MM.1S (cell line): Measurements from ENCODE around the gene ATMIN.

ENCODE experiments used
- DNase-seq: peaks from one replicate; pipeline ENCODE4 v3.0.0-alpha.2; 2015
- H2AFZ ChIP-seq: fragments of 300-600 bp; sonication (generic); 2 replicates; pipeline ENCODE4 v1.6.0; 2016; ENCODE audit warnings: antibody characterized with exemption, low read length
- H3F3A ChIP-seq: fragments of 300-600 bp; sonication (generic); 2 replicates; pipeline ENCODE4 v1.6.1; 2016; ENCODE audit warnings: mild to moderate bottlenecking, antibody characterized with exemption, low read length, moderate library complexity, mixed read lengths; ENCODE audit not compliant: insufficient read depth
- H3K27ac ChIP-seq: fragments of 300-600 bp; sonication (generic); 2 replicates; pipeline ENCODE4 v1.5.1; 2016; ENCODE audit warnings: mild to moderate bottlenecking, low read length
- H3K27me3 ChIP-seq: fragments of 300-600 bp; sonication (generic); replicated peaks from 2 replicates; pipeline ENCODE4 v1.6.0; 2016; ENCODE audit warnings: low read length; ENCODE audit not compliant: insufficient read depth
- H3K36me3 ChIP-seq: fragments of 300-600 bp; sonication (generic); replicated peaks from 2 replicates; pipeline ENCODE4 v1.6.1; 2016; ENCODE audit warnings: mild to moderate bottlenecking, low read length, mixed read lengths; ENCODE audit not compliant: insufficient read depth
- H3K4me1 ChIP-seq: fragments of 300-600 bp; sonication (generic); 2 replicates; pipeline ENCODE4 v1.6.1; 2016; ENCODE audit warnings: low read length, mixed read lengths
- H3K4me2 ChIP-seq: fragments of 300-600 bp; sonication (generic); 2 replicates; pipeline ENCODE4 v1.6.0; 2016; ENCODE audit warnings: low read depth, low read length
- H3K4me3 ChIP-seq: fragments of 300-600 bp; sonication (generic); 2 replicates; pipeline ENCODE4 v1.5.1; 2016; ENCODE audit warnings: low read length, mixed read lengths
- H3K79me2 ChIP-seq: fragments of 300-600 bp; sonication (generic); 2 replicates; pipeline ENCODE4 v1.6.1; 2016; ENCODE audit warnings: mixed run types, low read length, mixed read lengths
- H3K9ac ChIP-seq: fragments of 300-600 bp; sonication (generic); 2 replicates; pipeline ENCODE4 v1.6.1; 2016; ENCODE audit warnings: low read length, mixed read lengths
- H3K9me2 ChIP-seq: fragments of 300-600 bp; sonication (generic); replicated peaks from 2 replicates; pipeline ENCODE4 v1.6.1; 2016; ENCODE audit warnings: mild to moderate bottlenecking, low read length, mixed read lengths; ENCODE audit not compliant: insufficient read depth
- H3K9me3 ChIP-seq: fragments of 300-600 bp; sonication (generic); replicated peaks from 2 replicates; pipeline ENCODE4 v1.6.1; 2016; ENCODE audit warnings: mild to moderate bottlenecking, low read length, mixed read lengths; ENCODE audit not compliant: insufficient read depth
- H4K20me1 ChIP-seq: fragments of 300-600 bp; sonication (generic); 2 replicates; pipeline ENCODE4 v1.6.1; 2016; ENCODE audit warnings: mild to moderate bottlenecking, low read length, moderate library complexity, mixed read lengths; ENCODE audit not compliant: insufficient read depth
- EZH2 ChIP-seq: fragments of 300-600 bp; sonication (generic); optimal IDR thresholded peaks from 2 replicates; pipeline ENCODE3; 2017; ENCODE audit warnings: low read depth, mild to moderate bottlenecking, antibody characterized with exemption, low read length, mixed read lengths
- EZH2phosphoT487 ChIP-seq: fragments of 300-600 bp; sonication (generic); IDR thresholded peaks from 2 replicates; pipeline ENCODE4 v1.6.1; 2018; ENCODE audit warnings: antibody characterized with exemption, low read length
- TF ChIP-seq, protein P1 (sequence below): fragments of 300-600 bp; sonication (generic); IDR thresholded peaks from 2 replicates; pipeline ENCODE4 v1.5.1; 2016; ENCODE audit warnings: antibody characterized with exemption, low read length, mixed read lengths

The ATMIN gene

DNA sequence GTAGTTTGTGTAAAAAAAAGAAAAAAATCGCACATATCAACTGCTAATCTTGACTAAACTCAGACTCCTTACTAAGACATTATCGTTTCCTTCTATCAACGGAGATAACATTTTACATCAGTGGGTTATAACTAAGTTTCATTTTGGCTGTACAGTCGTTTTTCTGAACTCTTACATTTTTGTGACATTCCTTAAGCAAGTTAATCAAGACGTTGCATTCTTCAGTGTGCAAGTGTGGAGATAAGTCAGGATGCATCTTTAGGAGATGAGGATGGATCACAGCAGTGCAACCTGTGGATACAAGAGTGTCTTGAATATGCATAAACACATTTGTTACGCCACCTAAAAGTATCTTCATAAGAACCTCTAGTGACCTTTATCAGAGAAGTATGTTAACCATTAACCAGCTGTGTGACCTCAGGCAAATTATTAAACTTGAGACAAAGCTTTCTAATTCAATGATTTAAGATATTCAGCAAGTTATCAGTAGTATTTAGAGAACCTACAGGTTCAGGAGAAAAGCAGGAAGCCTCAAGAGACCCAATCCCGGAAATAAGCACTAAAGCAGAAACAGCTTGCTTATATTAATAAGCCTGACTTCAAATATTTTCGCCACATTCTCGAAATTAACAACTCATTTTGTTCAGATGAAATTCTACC lies 38.4 kb upstream of the ATMIN start:
- Histone ChIP-seq H3K27me3 (no peaks in the 10 kb centered on the region), H3K9me2 (no peaks in the 10 kb centered on the region), H3K4me2 (no peak overlapping the region), H3K27ac (no peak overlapping the region), H4K20me1 (no peaks in the 10 kb centered on the region), H3K9ac (no peak overlapping the region), H3K79me2 (peaks cover 92% of the 10 kb centered on the region), H3K9me3 (no peaks in the 10 kb centered on the region), H3K4me3 (no peak overlapping the region), H3F3A (no peaks in the 10 kb centered on the region), H3K4me1 (no peaks in the 10 kb centered on the region), H3K36me3 (no peaks in the 10 kb centered on the region), H2AFZ (no peak overlapping the region)
- no peak for DNase-seq
- TF ChIP-seq EZH2 (no peak), EZH2phosphoT487 (no peak)
- TF ChIP-seq, protein P1, sequence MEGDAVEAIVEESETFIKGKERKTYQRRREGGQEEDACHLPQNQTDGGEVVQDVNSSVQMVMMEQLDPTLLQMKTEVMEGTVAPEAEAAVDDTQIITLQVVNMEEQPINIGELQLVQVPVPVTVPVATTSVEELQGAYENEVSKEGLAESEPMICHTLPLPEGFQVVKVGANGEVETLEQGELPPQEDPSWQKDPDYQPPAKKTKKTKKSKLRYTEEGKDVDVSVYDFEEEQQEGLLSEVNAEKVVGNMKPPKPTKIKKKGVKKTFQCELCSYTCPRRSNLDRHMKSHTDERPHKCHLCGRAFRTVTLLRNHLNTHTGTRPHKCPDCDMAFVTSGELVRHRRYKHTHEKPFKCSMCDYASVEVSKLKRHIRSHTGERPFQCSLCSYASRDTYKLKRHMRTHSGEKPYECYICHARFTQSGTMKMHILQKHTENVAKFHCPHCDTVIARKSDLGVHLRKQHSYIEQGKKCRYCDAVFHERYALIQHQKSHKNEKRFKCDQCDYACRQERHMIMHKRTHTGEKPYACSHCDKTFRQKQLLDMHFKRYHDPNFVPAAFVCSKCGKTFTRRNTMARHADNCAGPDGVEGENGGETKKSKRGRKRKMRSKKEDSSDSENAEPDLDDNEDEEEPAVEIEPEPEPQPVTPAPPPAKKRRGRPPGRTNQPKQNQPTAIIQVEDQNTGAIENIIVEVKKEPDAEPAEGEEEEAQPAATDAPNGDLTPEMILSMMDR: no peak

DNA sequence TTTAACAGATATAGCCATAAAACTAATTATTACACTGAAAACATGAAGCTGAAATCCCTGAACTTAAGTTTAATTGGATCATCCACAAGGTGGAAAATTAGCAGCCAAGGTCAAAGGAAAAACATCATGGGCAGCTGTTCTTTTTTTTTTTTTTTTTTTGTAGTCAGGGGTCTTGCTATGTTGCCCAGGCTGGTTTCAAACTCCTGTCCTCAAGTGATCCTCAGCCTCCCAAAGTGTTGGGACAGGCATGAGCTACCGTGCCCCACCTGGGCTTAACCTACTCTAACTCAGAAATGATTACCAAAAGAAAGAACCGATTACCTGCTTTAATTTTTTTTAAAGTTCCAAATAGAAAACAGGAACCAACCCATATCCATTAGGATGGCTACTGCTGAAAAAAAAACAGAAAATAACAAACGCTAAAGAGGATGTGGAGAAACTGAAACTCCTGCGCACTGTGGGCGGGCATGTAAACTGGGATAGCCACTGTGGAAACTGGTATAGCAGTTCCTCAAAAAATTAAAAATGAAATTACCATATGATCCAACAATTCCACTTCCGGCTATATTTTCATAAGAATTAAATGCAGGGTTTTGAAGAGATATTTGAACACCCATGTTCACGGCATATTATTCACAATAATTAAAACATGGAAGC lies 37.5 kb upstream of the ATMIN start:
- Histone ChIP-seq H3K4me2 (no peak overlapping the region), H3F3A (no peaks in the 10 kb centered on the region), H3K79me2 (peaks cover 93% of the 10 kb centered on the region), H3K4me3 (no peak overlapping the region), H3K9ac (no peak overlapping the region), H3K9me2 (no peaks in the 10 kb centered on the region), H3K27ac (no peak overlapping the region), H3K27me3 (no peaks in the 10 kb centered on the region), H4K20me1 (no peaks in the 10 kb centered on the region), H3K36me3 (no peaks in the 10 kb centered on the region), H2AFZ (no peak overlapping the region), H3K9me3 (no peaks in the 10 kb centered on the region), H3K4me1 (no peaks in the 10 kb centered on the region)
- TF ChIP-seq, protein P1: no peak
- no peak for TF ChIP-seq EZH2
- TF ChIP-seq EZH2phosphoT487: no peak
- no peak for DNase-seq

DNA sequence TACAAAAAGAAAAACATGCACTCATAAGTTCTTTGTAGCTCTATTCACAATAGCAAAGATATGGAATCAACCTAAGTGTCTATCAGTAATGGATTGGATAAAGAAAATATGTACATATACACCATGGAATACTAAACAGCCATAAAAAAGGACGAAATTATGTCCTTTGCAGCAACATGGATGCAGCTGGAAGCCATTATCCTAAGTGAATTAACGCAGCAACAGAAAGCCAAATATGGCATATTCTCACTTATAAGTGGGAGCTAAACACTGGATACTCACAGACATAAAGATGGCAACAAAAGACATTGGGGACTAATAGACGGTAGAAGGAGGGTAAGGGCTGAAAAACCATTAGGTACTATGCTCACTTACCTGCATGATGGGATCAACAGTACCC lies 34.8 kb upstream of the ATMIN start:
- peaks cover 95% of the 10 kb centered on the region for H3K79me2 ChIP-seq
- no peaks in the 10 kb centered on the region for H3K9me3 ChIP-seq
- DNase-seq: no peak
- H4K20me1 ChIP-seq: no peaks in the 10 kb centered on the region
- no peaks in the 10 kb centered on the region for H3K4me1 ChIP-seq
- H3K27ac ChIP-seq: no peak overlapping the region
- no peak for TF ChIP-seq EZH2phosphoT487
- TF ChIP-seq, protein P1: no peak
- TF ChIP-seq EZH2: no peak
- H3K9me2 ChIP-seq: no peaks in the 10 kb centered on the region
- H2AFZ ChIP-seq: no peak overlapping the region
- H3K9ac ChIP-seq: no peak overlapping the region
- H3K4me3 ChIP-seq: no peak overlapping the region
- no peaks in the 10 kb centered on the region for H3K27me3 ChIP-seq
- no peak overlapping the region for H3K4me2 ChIP-seq
- H3F3A ChIP-seq: peaks cover 3% of the 10 kb centered on the region; the same call in 1 of the 2 replicates
- H3K36me3 ChIP-seq: no peaks in the 10 kb centered on the region
